IMR-90 (cell line): ENCODE measurements around the gene INF2. TPM values are rescaled to one million over a fixed set of nuclear protein-coding genes. Genes with fewer than 3 reads are reported as not detected.

Experiments used
- ATAC-seq: fragments of 200-7000 bp; cut with Tn5 transposase; 2 replicates; pipeline ENCODE4 v1.9.1; 2020; ENCODE audit warnings: low read depth, mild to moderate bottlenecking, moderate library complexity
- BruUV-seq: library from RNA; stranded (reverse); fragments of 400-500 nt; replicated peaks from 2 replicates; lab custom pipeline; 2021; lab: Mats Ljungman, UMichigan
- CTCF ChIA-PET: fragments of 300-600 bp; formaldehyde crosslinking; extraction: SDS; loops from one replicate; lab custom pipeline; 2021; ENCODE audit warnings: antibody characterized with exemption; lab: Yijun Ruan, JAX
- POLR2A ChIA-PET: fragments of 300-600 bp; sonication (Branson Sonifier 250); formaldehyde crosslinking; loops from one replicate; lab custom pipeline; 2022; ENCODE audit warnings: antibody characterized with exemption; ENCODE audit not compliant: unreplicated experiment; lab: Charles Lee
- DNase-seq: peaks from one replicate; pipeline ENCODE4 v3.0.0; 2013
- H2AFZ ChIP-seq: replicated peaks from 2 replicates; pipeline ENCODE3; 2013; ENCODE audit warnings: low read length, mild to moderate bottlenecking; ENCODE audit not compliant: poor library complexity
- H2AK5ac ChIP-seq: 2 replicates; pipeline ENCODE4 v1.6.1; 2013; ENCODE audit warnings: low read depth, low read length, inconsistent platforms
- H2AK9ac ChIP-seq: replicated peaks from 2 replicates; pipeline ENCODE3; 2013; ENCODE audit warnings: mild to moderate bottlenecking, low read depth, low read length, moderate library complexity; ENCODE audit not compliant: poor library complexity
- H2BK120ac ChIP-seq: 2 replicates; pipeline ENCODE4 v1.6.1; 2013; ENCODE audit warnings: low read depth, low read length, inconsistent platforms
- H2BK15ac ChIP-seq: 3 replicates; pipeline ENCODE4 v1.6.1; 2013; ENCODE audit warnings: low read depth, low read length, inconsistent platforms
- H2BK20ac ChIP-seq: 2 replicates; pipeline ENCODE4 v1.6.1; 2013; ENCODE audit warnings: low read depth, mild to moderate bottlenecking, inconsistent platforms, low read length, moderate library complexity
- H2BK5ac ChIP-seq: 2 replicates; pipeline ENCODE4 v1.6.1; 2013; ENCODE audit warnings: mild to moderate bottlenecking, low read depth, low read length, inconsistent platforms; ENCODE audit not compliant: poor library complexity, severe bottlenecking
- H3K14ac ChIP-seq: replicated peaks from 2 replicates; pipeline ENCODE4 v1.6.1; 2013; ENCODE audit warnings: low read depth, low read length, inconsistent platforms
- H3K18ac ChIP-seq: 2 replicates; pipeline ENCODE4 v1.6.1; 2013; ENCODE audit warnings: low read depth, low read length, control low read depth
- H3K23ac ChIP-seq: 2 replicates; pipeline ENCODE4 v1.6.1; 2013; ENCODE audit warnings: low read depth, low read length, inconsistent platforms
- H3K27ac ChIP-seq: 2 replicates; pipeline ENCODE4 v1.5.1; 2013; ENCODE audit warnings: mild to moderate bottlenecking, control low read depth, low read length; ENCODE audit not compliant: insufficient read depth
- H3K27me3 ChIP-seq: 2 replicates; pipeline ENCODE4 v1.6.1; 2013; ENCODE audit warnings: low read length; ENCODE audit not compliant: control insufficient read depth, insufficient read depth
- H3K36me3 ChIP-seq: 2 replicates; pipeline ENCODE4 v1.6.1; 2013; ENCODE audit warnings: low read length, mixed read lengths; ENCODE audit not compliant: control insufficient read depth, insufficient read depth
- H3K4ac ChIP-seq: 2 replicates; pipeline ENCODE4 v1.6.1; 2013; ENCODE audit warnings: low read depth, low read length, inconsistent platforms
- H3K4me1 ChIP-seq: 2 replicates; pipeline ENCODE4 v1.6.1; 2013; ENCODE audit warnings: low read length, mixed read lengths; ENCODE audit not compliant: control insufficient read depth, insufficient read depth
- H3K4me2 ChIP-seq: 2 replicates; pipeline ENCODE4 v1.6.1; 2013; ENCODE audit warnings: low read depth, mild to moderate bottlenecking, control low read depth, low read length, moderate library complexity
- H3K4me3 ChIP-seq: 2 replicates; pipeline ENCODE4 v1.5.1; 2013; ENCODE audit warnings: low read depth, mild to moderate bottlenecking, control low read depth, low read length, moderate library complexity; ENCODE audit not compliant: insufficient read depth
- H3K56ac ChIP-seq: 2 replicates; pipeline ENCODE4 v1.6.1; 2013; ENCODE audit warnings: low read length, inconsistent platforms; ENCODE audit not compliant: insufficient read depth; ENCODE audit errors: extremely low read depth
- H3K79me1 ChIP-seq, 2 experiments: 2 replicates each; pipeline ENCODE4 v1.6.1; 2013; ENCODE audit warnings: low read length in 2 of 2, inconsistent platforms in 1 of 2, low read depth in 1 of 2
- H3K9ac ChIP-seq: 2 replicates; pipeline ENCODE4 v1.6.1; 2013; ENCODE audit warnings: low read depth, low read length, control low read depth
- H3K9me1 ChIP-seq: 2 replicates; pipeline ENCODE4 v1.6.1; 2013; ENCODE audit warnings: low read length, inconsistent platforms; ENCODE audit not compliant: insufficient read depth
- H3K9me3 ChIP-seq: 2 replicates; pipeline ENCODE4 v1.6.1; 2013; ENCODE audit warnings: low read length; ENCODE audit not compliant: control insufficient read depth, insufficient read depth
- H4K20me1 ChIP-seq: 2 replicates; pipeline ENCODE4 v1.6.1; 2013; ENCODE audit warnings: low read length, inconsistent platforms; ENCODE audit not compliant: insufficient read depth
- H4K5ac ChIP-seq: 2 replicates; pipeline ENCODE4 v1.6.1; 2013; ENCODE audit warnings: mild to moderate bottlenecking, low read depth, low read length, control low read depth
- H4K8ac ChIP-seq, 2 experiments: 2 replicates each; pipeline ENCODE4 v1.6.1; 2013; ENCODE audit warnings: low read depth in 2 of 2, low read length in 2 of 2, control low read depth in 1 of 2, inconsistent platforms in 1 of 2
- H4K91ac ChIP-seq: 2 replicates; pipeline ENCODE4 v1.6.1; 2013; ENCODE audit warnings: low read depth, low read length, inconsistent platforms; ENCODE audit not compliant: insufficient read depth
- MAFK ChIP-seq: IDR thresholded peaks from 2 replicates; pipeline ENCODE4 v1.6.1; 2012; ENCODE audit warnings: low read depth, low read length, improper control_type of control experiment
- RAD21 ChIP-seq: IDR thresholded peaks from 2 replicates; pipeline ENCODE4 v1.6.1; 2012; ENCODE audit warnings: low read length, improper control_type of control experiment
- WGBS, 2 experiments: methylation state at CpG; one replicate each; pipeline versions ENCODE4 v1.1.5 to v1.1.7; 2013; ENCODE audit warnings: missing lambda C conversion rate in 2 of 2; ENCODE audit not compliant: insufficient read length in 1 of 2; ENCODE audit errors: extremely low coverage in 2 of 2; 5-methylcytosine and 5-hydroxymethylcytosine counted together
- dilution Hi-C: fragments of 300-500 bp; cut with HindIII; formaldehyde crosslinking; loops from one replicate; pipeline ENCODE4 v1.14.3; 2018; ENCODE audit warnings: low sequenced_read_pairs; ENCODE audit not compliant: unreplicated experiment
- in situ Hi-C: fragments of 300-500 bp; cut with MboI; formaldehyde crosslinking; loops from 3 replicates; pipeline ENCODE4 v1.14.3; 2019; ENCODE audit warnings: low sequenced_read_pairs, inconsistent platforms, mixed read lengths
- intact Hi-C: fragments of 100-400 bp; cut with micrococcal nuclease; formaldehyde crosslinking; loops from 2 replicates; pipeline ENCODE4 v1.10.0; 2022
- polyA plus RNA-seq, 3 experiments: library from polyadenylated mRNA; depleted of rRNA; stranded (reverse); fragments of >200 nt; gene quantifications; 2 replicates each; pipeline ENCODE4 v1.2.3, GENCODE V29; 2012; ENCODE audit warnings: low replicate concordance in 1 of 3
- total RNA-seq: library from RNA; depleted of rRNA; stranded (reverse); fragments of >200 nt; gene quantifications from 2 replicates; pipeline ENCODE4 v1.2.3, GENCODE V29; 2012

The INF2 gene
- total and polyA plus RNA-seq, 2 of the 4 experiments (the other 2 are of a cell fraction), result 16.8 to 62.1 TPM

- no peak overlapping the region for H3K56ac ChIP-seq
- no peaks in the 10 kb centered on the region; the same call in 1 of the 2 replicates for H3K27me3 ChIP-seq
- H3K9me1 ChIP-seq, result no peaks in the 10 kb centered on the region
- peaks cover 23% of the 10 kb centered on the region for H3K4me1 ChIP-seq
- in situ Hi-C loops (no loop called here), dilution Hi-C loops (no loop called here), intact Hi-C loops (loop anchor here (5.0 kb wide), 1 partner anchor 69 kb away; no protein-coding TSS in a partner anchor)
- H2BK120ac ChIP-seq, result no peak overlapping the region
- TF ChIP-seq MAFK, result no peak
- TF ChIP-seq RAD21, result no peak
- DNase-seq (peak; percentile 34), ATAC-seq (no peak)
- no peak overlapping the region for H3K23ac ChIP-seq
- H3K4me3 ChIP-seq, result no peak overlapping the region
- H2AK9ac ChIP-seq, result peak overlapping the region; percentile 73
- peaks cover 25% of the 10 kb centered on the region for H4K20me1 ChIP-seq
- no peak overlapping the region for H4K8ac ChIP-seq
- peaks cover 23% of the 10 kb centered on the region for H3K36me3 ChIP-seq
- H3K79me1 ChIP-seq, result peaks cover 12 to 21% of the 10 kb centered on the region in 2 experiments; a peak in 2 of 4 replicates
- no peak overlapping the region for H2BK15ac ChIP-seq
- no peak overlapping the region for H2AFZ ChIP-seq
- H2AK5ac ChIP-seq, result no peak overlapping the region; the same call in 1 of the 2 replicates
- no peak overlapping the region for H3K9ac ChIP-seq
- H4K5ac ChIP-seq, result no peak overlapping the region
- H3K4me2 ChIP-seq, result 0 out of 2 replicates have a peak overlapping the region, but pooled peaks have one; percentile 24
- H3K9me3 ChIP-seq, result no peaks in the 10 kb centered on the region
- ChIA-PET CTCF (no interaction called here), POLR2A (no interaction called here)
- no peak overlapping the region; the same call in 1 of the 2 replicates for H4K91ac ChIP-seq
- H2BK5ac ChIP-seq, result no peak overlapping the region
- no peak overlapping the region for H3K14ac ChIP-seq
- H3K18ac ChIP-seq, result peak overlapping the region; percentile 66; the same call in 1 of the 2 replicates
- WGBS, 2 experiments, result no CpG with 5 or more reads among the region's 18 CpGs
- H3K27ac ChIP-seq, result no peak overlapping the region
- no peak overlapping the region for H3K4ac ChIP-seq
- no TSS peak for BruUV-seq
- H2BK20ac ChIP-seq, result no peak overlapping the region
Measured at GRCh38 chr14:104721505-104722431, 32.4 kb downstream of the INF2 start.
